Astrocyte of the cerebellum (primary cell): ENCODE results near the gene ADARB2.
"Not testable (repeated sequence)": the region's sequence is repeated elsewhere in the genome, so short reads cannot be mapped to it uniquely, and the experiment has no call there.

ENCODE experiments used
- DNase-seq: peaks from one replicate; pipeline ENCODE4 v3.0.0-alpha.2; 2011; ENCODE audit warnings: low read depth
- H3K4me3 ChIP-seq: 2 replicates; pipeline ENCODE4 v1.5.1; 2011; ENCODE audit warnings: mild to moderate bottlenecking, low read depth, low read length, moderate library complexity
- in situ Hi-C: cut with HindIII; loops from 2 replicates; pipeline ENCODE4 v1.10.0; 2017; ENCODE audit warnings: low sequenced_read_pairs
- TF ChIP-seq, protein P1 (sequence below): IDR thresholded peaks from 2 replicates; pipeline ENCODE4 v1.5.1; 2012; ENCODE audit warnings: low read length, low read depth, moderate library complexity, mild to moderate bottlenecking; ENCODE audit errors: missing control alignments

ADARB2 gene

DNA sequence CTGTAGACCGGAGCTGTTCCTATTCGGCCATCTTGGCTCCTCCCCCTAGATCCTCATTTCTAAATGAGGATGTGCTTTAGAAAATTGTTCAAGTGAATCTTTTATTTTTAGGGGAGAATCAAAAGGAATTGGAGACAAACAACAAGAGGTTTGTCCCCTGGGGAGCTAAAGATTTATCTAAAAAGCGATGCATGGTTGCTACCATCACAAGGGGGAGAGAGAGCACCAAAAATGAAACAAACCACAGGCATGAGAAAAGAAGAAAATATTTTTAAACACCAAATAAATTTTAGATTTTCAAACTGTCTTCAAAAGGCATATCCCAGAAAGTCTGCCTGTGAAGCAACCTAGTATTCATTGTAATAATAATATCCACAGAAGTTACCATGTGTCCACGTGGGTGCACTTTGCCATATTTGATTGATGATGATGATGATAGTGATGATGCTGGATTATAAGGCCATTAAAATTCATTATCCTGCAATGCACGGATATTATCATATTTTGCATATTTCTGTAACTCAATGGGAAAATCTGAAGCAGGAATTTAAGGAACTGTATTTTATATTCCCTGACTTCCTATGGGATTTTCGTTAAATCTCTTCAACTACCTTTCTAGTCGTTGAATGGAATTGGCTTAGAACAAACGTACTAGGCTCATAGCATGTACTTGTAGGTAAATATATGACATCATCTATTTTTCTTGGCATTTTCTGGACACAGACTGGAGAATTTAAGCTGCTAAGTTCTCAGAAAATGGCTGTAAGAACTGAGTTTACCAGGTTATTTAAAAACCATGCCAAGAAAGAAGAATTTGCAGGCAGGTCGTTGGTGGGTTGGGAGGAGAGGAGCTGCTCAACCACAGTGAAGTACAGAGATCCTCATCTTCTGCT lies 509.6 kb downstream of the ADARB2 start:
- H3K4me3 ChIP-seq = no peak overlapping the region
- no peak for DNase-seq
- TF ChIP-seq, protein P1, sequence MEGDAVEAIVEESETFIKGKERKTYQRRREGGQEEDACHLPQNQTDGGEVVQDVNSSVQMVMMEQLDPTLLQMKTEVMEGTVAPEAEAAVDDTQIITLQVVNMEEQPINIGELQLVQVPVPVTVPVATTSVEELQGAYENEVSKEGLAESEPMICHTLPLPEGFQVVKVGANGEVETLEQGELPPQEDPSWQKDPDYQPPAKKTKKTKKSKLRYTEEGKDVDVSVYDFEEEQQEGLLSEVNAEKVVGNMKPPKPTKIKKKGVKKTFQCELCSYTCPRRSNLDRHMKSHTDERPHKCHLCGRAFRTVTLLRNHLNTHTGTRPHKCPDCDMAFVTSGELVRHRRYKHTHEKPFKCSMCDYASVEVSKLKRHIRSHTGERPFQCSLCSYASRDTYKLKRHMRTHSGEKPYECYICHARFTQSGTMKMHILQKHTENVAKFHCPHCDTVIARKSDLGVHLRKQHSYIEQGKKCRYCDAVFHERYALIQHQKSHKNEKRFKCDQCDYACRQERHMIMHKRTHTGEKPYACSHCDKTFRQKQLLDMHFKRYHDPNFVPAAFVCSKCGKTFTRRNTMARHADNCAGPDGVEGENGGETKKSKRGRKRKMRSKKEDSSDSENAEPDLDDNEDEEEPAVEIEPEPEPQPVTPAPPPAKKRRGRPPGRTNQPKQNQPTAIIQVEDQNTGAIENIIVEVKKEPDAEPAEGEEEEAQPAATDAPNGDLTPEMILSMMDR = no peak
- in situ Hi-C loops = no loop called here

DNA sequence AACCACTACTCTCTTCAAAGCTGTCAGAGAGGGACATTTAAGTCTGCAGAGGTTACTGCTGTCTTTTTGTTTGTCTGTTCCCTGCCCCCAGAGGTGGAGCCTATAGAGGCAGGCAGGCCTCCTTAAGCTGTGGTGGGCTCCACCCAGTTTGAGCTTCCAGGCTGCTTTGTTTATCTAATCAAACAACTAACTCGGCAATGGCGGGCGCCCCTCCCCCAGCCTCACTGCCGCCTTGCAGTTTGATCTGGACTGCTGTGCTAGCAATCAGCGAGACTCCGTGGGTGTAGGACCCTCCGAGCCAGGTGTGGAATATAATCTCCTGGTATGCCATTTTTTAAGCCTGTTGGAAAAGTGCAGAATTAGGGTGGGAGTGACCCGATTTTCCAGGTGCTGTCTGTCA lies 510.4 kb downstream of the ADARB2 start:
- in situ Hi-C loops, H3K4me3 ChIP-seq, DNase-seq: not testable (repeated sequence)

DNA sequence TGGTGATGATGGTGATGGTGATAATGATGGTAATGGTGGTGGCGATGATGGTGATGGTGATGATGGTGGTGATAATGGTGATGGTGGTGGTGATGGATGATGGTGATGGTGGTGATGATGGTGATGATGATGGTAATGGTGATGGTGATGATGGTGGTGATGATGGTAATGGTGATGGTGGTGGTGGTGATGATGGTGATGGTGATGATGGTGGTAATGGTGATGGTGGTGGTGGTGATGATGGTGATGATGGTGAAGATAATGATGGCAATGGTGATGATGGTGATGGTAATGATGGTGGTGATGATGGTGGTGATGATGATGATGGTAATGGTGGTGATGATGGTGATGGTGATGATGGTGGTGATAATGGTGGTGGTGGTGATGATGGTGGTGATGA lies 517.5 kb downstream of the ADARB2 start:
- DNase-seq, H3K4me3 ChIP-seq, in situ Hi-C loops: not testable (repeated sequence)

- in situ Hi-C loops = no loop called here
- TF ChIP-seq, protein P1 = no peak
- DNase-seq = no peak
- no peak overlapping the region for H3K4me3 ChIP-seq
These were observed 519.7 kb downstream of the ADARB2 start for GRCh38 chr10:1217661-1218060.

DNA sequence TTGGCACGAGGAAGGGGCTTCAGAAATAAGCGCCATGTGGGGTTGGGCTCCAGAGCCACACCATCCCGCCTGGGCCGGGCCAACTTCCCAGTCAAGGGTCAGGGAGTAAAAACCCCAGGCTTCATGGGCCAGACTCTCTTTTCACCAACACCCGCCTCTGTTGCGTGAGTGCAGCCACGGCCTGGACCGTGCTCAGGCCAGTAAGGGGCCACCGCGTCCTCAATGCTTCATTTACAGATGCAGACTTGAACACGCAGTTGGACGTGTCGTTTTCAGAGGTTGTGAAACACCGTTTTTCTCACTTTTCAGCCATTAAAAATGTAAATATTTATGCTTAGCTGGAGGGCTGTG lies 520.1 kb downstream of the ADARB2 start:
- in situ Hi-C loops = no loop called here
- TF ChIP-seq, protein P1 = no peak
- H3K4me3 ChIP-seq = no peak overlapping the region
- DNase-seq = no peak

- in situ Hi-C loops = no loop called here
- no peak for DNase-seq
- TF ChIP-seq, protein P1 = no peak
- no peak overlapping the region for H3K4me3 ChIP-seq
These were observed 520.6 kb downstream of the ADARB2 start for GRCh38 chr10:1216574-1217236.

DNA sequence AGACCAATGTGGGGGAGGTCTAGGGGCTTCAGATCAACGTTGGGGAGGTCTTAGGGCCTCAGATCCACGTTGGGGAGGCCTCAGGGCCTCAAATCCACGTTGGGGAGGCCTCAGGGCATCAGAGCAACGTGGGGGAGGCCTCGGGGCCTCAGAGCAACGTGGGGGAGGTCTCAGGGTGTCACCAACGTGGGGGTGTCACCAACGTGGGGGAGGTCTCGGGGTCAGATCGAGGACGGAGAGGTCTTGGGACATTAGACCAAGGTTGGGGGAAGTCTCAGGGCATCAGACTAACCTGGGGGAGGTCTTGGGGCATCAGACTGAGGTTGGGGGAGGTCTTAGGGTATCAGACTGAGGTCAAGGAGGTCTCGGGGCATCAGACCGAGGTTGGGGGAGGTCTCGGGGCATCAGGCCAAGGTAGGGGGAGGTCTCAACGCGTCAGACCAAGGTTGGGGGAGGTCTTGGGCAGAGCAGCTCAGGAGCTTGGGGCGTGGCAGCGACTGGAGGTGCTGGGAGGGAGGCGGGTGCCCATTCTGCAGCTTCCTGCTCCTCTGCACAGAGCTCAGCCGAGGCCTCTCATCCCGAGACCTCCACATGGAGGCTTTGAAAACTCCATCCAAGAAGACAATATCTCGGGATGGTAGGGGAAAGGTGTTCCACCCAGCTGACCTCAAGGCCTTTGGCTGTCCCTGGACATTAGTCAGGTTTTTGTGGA lies 521.3 kb downstream of the ADARB2 start:
- in situ Hi-C loops = no loop called here
- DNase-seq = no peak
- TF ChIP-seq, protein P1 = no peak
- H3K4me3 ChIP-seq = no peak overlapping the region
